H1 (cell line): Measurements from ENCODE around the gene C9orf40. TPM values are rescaled to one million over a fixed set of nuclear protein-coding genes. Genes with fewer than 3 reads are reported as not detected.

Source experiments
- CTCF ChIA-PET: fragments of 300-600 bp; sonication (Branson Sonifier 250); formaldehyde crosslinking; loops from one replicate; lab custom pipeline; 2021; ENCODE audit not compliant: partially characterized antibody; lab: Charles Lee
- POLR2A ChIA-PET: fragments of 300-600 bp; sonication (Branson Sonifier 250); formaldehyde crosslinking; loops from one replicate; lab custom pipeline; 2021; ENCODE audit warnings: inconsistent platforms; ENCODE audit not compliant: partially characterized antibody; lab: Charles Lee
- DNase-seq, 2 experiments: peaks; one replicate each; pipeline versions ENCODE4 v3.0.0 to v3.0.0-alpha.2; 2010 to 2022; ENCODE audit warnings: low spot score in 2 of 2, low read depth in 1 of 2, mixed read lengths in 1 of 2
- FAIRE-seq: peaks from 2 replicates; lab custom pipeline; 2011; peaks lifted over from hg19 to GRCh38; lab: Jason Lieb, UNC
- H2AFZ ChIP-seq: 2 replicates; pipeline ENCODE4 v1.8.1; 2012; ENCODE audit warnings: low read length, inconsistent platforms
- H2AK5ac ChIP-seq: 2 replicates; pipeline ENCODE4 v1.6.1; 2013; ENCODE audit warnings: low read depth, low read length
- H2BK120ac ChIP-seq: replicated peaks from 2 replicates; pipeline ENCODE3; 2013; ENCODE audit warnings: low read depth, low read length, inconsistent platforms
- H2BK12ac ChIP-seq: 2 replicates; pipeline ENCODE4 v1.6.1; 2013; ENCODE audit warnings: low read depth, low read length
- H2BK15ac ChIP-seq: 2 replicates; pipeline ENCODE4 v1.6.1; 2013; ENCODE audit warnings: low read length
- H2BK20ac ChIP-seq: 2 replicates; pipeline ENCODE4 v1.6.1; 2013; ENCODE audit warnings: low read length
- H2BK5ac ChIP-seq: 2 replicates; pipeline ENCODE4 v1.6.1; 2013; ENCODE audit warnings: low read depth, low read length
- H3K14ac ChIP-seq: 2 replicates; pipeline ENCODE4 v1.6.1; 2013; ENCODE audit warnings: inconsistent platforms; ENCODE audit not compliant: insufficient read length
- H3K18ac ChIP-seq: 2 replicates; pipeline ENCODE4 v1.6.1; 2013; ENCODE audit warnings: low read length; ENCODE audit errors: extremely low read depth
- H3K23ac ChIP-seq: 2 replicates; pipeline ENCODE4 v1.6.1; 2013; ENCODE audit warnings: inconsistent platforms; ENCODE audit not compliant: insufficient read length
- H3K23me2 ChIP-seq: 2 replicates; pipeline ENCODE4 v1.6.1; 2013; ENCODE audit warnings: low read depth, low read length
- H3K27ac ChIP-seq: 2 replicates; pipeline ENCODE4 v1.6.1; 2011; ENCODE audit warnings: low read depth, low read length, inconsistent platforms
- H3K27me3 ChIP-seq, 4 experiments: replicated peaks in 1 of 4; 1 replicate in 1 of 4; 2 replicates in 3 of 4; pipeline versions ENCODE4 v1.6.1 to v1.8.1; 2011 to 2013; ENCODE audit warnings: low read length in 3 of 4, mild to moderate bottlenecking in 3 of 4, inconsistent platforms in 2 of 4, mixed read lengths in 2 of 4, moderate library complexity in 1 of 4; ENCODE audit not compliant: control insufficient read depth in 3 of 4, insufficient read depth in 3 of 4; ENCODE audit errors: extremely low read depth in 1 of 4
- H3K36me3 ChIP-seq, 4 experiments: 2 replicates each; pipeline versions ENCODE4 v1.6.1 to v1.8.1; 2011 to 2013; ENCODE audit warnings: mild to moderate bottlenecking in 4 of 4, low read length in 3 of 4, moderate library complexity in 2 of 4, control low read depth in 1 of 4, inconsistent platforms in 1 of 4; ENCODE audit not compliant: insufficient read depth in 4 of 4, control insufficient read depth in 2 of 4
- H3K4ac ChIP-seq: replicated peaks from 2 replicates; pipeline ENCODE3; 2013; ENCODE audit warnings: low read length, low read depth, mixed read lengths, inconsistent platforms; ENCODE audit not compliant: insufficient read length
- H3K4me1 ChIP-seq, 4 experiments: replicated peaks in 1 of 4; 1 replicate in 1 of 4; 2 replicates in 3 of 4; pipeline versions ENCODE4 v1.6.1 to v1.8.1; 2011 to 2013; ENCODE audit warnings: low read length in 3 of 4, inconsistent platforms in 2 of 4, mixed read lengths in 1 of 4; ENCODE audit not compliant: insufficient read depth in 4 of 4, control insufficient read depth in 3 of 4
- H3K4me2 ChIP-seq, 2 experiments: 2 replicates each; pipeline versions ENCODE4 v1.6.1 to v1.8.1; 2011 to 2013; ENCODE audit warnings: low read depth in 2 of 2, low read length in 2 of 2, control low read depth in 1 of 2, inconsistent platforms in 1 of 2, mild to moderate bottlenecking in 1 of 2; ENCODE audit not compliant: insufficient read depth in 1 of 2
- H3K4me3 ChIP-seq, 4 experiments: fragments of 200-600, 300-600 bp in 1 of 4; sonication (generic), shearing (Covaris generic), sonication (Bioruptor Twin) in 1 of 4; 2 replicates each; pipeline versions ENCODE4 v1.5.1 to v1.8.1; 2011 to 2016; ENCODE audit warnings: low read length in 4 of 4, low read depth in 3 of 4, control low read depth in 2 of 4, inconsistent platforms in 2 of 4, mild to moderate bottlenecking in 2 of 4, mixed read lengths in 1 of 4, moderate library complexity in 1 of 4; ENCODE audit not compliant: insufficient read depth in 2 of 4; ENCODE audit errors: extremely low read depth in 1 of 4
- H3K56ac ChIP-seq: replicated peaks from 2 replicates; pipeline ENCODE3; 2013; ENCODE audit warnings: low read depth, mild to moderate bottlenecking, mixed read lengths, low read length, inconsistent platforms; ENCODE audit not compliant: insufficient read length
- H3K79me1 ChIP-seq: 2 replicates; pipeline ENCODE4 v1.6.1; 2013; ENCODE audit warnings: low read depth, low read length, control low read depth
- H3K79me2 ChIP-seq, 2 experiments: 2 replicates each; pipeline versions ENCODE4 v1.6.1 to v1.8.1; 2012 to 2013; ENCODE audit warnings: low read length in 2 of 2, mild to moderate bottlenecking in 2 of 2, inconsistent platforms in 1 of 2; ENCODE audit not compliant: insufficient read depth in 2 of 2, control insufficient read depth in 1 of 2
- H3K9ac ChIP-seq, 4 experiments: replicated peaks in 1 of 4; 1 replicate in 1 of 4; 2 replicates in 3 of 4; pipeline versions ENCODE4 v1.6.1 to v1.8.1; 2011 to 2013; ENCODE audit warnings: low read depth in 3 of 4, low read length in 3 of 4, control low read depth in 2 of 4, mild to moderate bottlenecking in 2 of 4, moderate library complexity in 2 of 4, inconsistent platforms in 1 of 4; ENCODE audit errors: extremely low read depth in 1 of 4
- H3K9me3 ChIP-seq, 2 experiments: 2 replicates each; pipeline versions ENCODE4 v1.6.1 to v1.8.1; 2012 to 2013; ENCODE audit warnings: mild to moderate bottlenecking in 2 of 2, moderate library complexity in 2 of 2, control low read depth in 1 of 2, inconsistent platforms in 1 of 2, low read depth in 1 of 2, low read length in 1 of 2, mixed read lengths in 1 of 2; ENCODE audit not compliant: insufficient read depth in 2 of 2
- H4K20me1 ChIP-seq, 2 experiments: replicated peaks in 1 of 2; 2 replicates each; pipeline versions ENCODE3 to v1.8.1; 2011 to 2013; ENCODE audit warnings: inconsistent platforms in 2 of 2, low read length in 2 of 2, mild to moderate bottlenecking in 1 of 2; ENCODE audit not compliant: insufficient read depth in 2 of 2, control insufficient read depth in 1 of 2
- H4K5ac ChIP-seq: 2 replicates; pipeline ENCODE4 v1.6.1; 2013; ENCODE audit warnings: low read length, low read depth, mixed read lengths, inconsistent platforms; ENCODE audit not compliant: insufficient read length
- H4K8ac ChIP-seq: 2 replicates; pipeline ENCODE4 v1.8.0; 2013; ENCODE audit warnings: mild to moderate bottlenecking, moderate library complexity, low read length, inconsistent platforms; ENCODE audit not compliant: insufficient read depth; ENCODE audit errors: extremely low read depth
- H4K91ac ChIP-seq: replicated peaks from 2 replicates; pipeline ENCODE3; 2013; ENCODE audit warnings: low read length, mixed read lengths, inconsistent platforms; ENCODE audit not compliant: insufficient read length
- BACH1 ChIP-seq: IDR thresholded peaks from 2 replicates; pipeline ENCODE4 v1.6.1; 2012; ENCODE audit warnings: low read length, improper control_type of control experiment
- EGR1 ChIP-seq: IDR thresholded peaks from 2 replicates; pipeline ENCODE4 v1.6.1; 2011; ENCODE audit warnings: low read depth, low read length, borderline replicate concordance
- EP300 ChIP-seq, 2 experiments: IDR thresholded peaks; 1 replicate in 1 of 2; 2 replicates in 1 of 2; pipeline ENCODE4 v1.6.1; 2011 to 2012; ENCODE audit warnings: low read depth in 2 of 2, low read length in 2 of 2, mild to moderate bottlenecking in 2 of 2, borderline replicate concordance in 1 of 2, inconsistent platforms in 1 of 2, moderate library complexity in 1 of 2
- KDM4A ChIP-seq: IDR thresholded peaks from one replicate; pipeline ENCODE4 v1.7.1; 2012; ENCODE audit warnings: low read depth, mild to moderate bottlenecking, moderate library complexity, low read length, inconsistent platforms; ENCODE audit not compliant: severe bottlenecking
- RAD21 ChIP-seq, 2 experiments: IDR thresholded peaks in 1 of 2; conservative IDR thresholded peaks in 1 of 2; 2 replicates each; pipeline ENCODE4 v1.6.1; 2011; ENCODE audit warnings: low read depth in 2 of 2, low read length in 2 of 2, improper control_type of control experiment in 1 of 2, inconsistent platforms in 1 of 2, mild to moderate bottlenecking in 1 of 2, moderate library complexity in 1 of 2
- SP1 ChIP-seq: IDR thresholded peaks from 2 replicates; pipeline ENCODE4 v1.6.1; 2011; ENCODE audit warnings: low read depth, low read length
- SRF ChIP-seq: IDR thresholded peaks from 2 replicates; pipeline ENCODE4 v1.6.1; 2011; ENCODE audit warnings: mild to moderate bottlenecking, low read depth, low read length, moderate library complexity
- YY1 ChIP-seq: IDR thresholded peaks from 2 replicates; pipeline ENCODE4 v1.6.1; 2011; ENCODE audit warnings: low read depth, mild to moderate bottlenecking, low read length
- WGBS, 2 experiments: shearing (Covaris generic) in 1 of 2; methylation state at CpG; one replicate each; pipeline versions ENCODE4 v1.1.6 to v1.1.7; 2013 to 2015; ENCODE audit warnings: low lambda C conversion rate in 2 of 2, mixed read lengths in 2 of 2, inconsistent platforms in 1 of 2, low coverage in 1 of 2, missing lambda C conversion rate in 1 of 2; ENCODE audit not compliant: insufficient replicate concordance in 2 of 2, insufficient coverage in 1 of 2, insufficient read length in 1 of 2; ENCODE audit errors: extremely low coverage in 1 of 2, missing lambda C conversion rate in 1 of 2; 5-methylcytosine and 5-hydroxymethylcytosine counted together
- polyA plus RNA-seq, 7 experiments: library from polyadenylated mRNA; depleted of rRNA in 3 of 7; stranded (reverse) in 5 of 7; unstranded in 2 of 7; fragments of >200 nt in 5 of 7; fragments of 200-250 nt in 2 of 7; gene quantifications; 1 replicate in 5 of 7; 2 replicates in 1 of 7; 4 replicates in 1 of 7; pipeline versions ENCODE4 v1.2.1 to v1.2.3, GENCODE V29; 2011 to 2013; ENCODE audit warnings: missing spikeins in 2 of 7, mixed read lengths in 2 of 7
- total RNA-seq: library from RNA; stranded (reverse); fragmentation: NEBNext Ultra II Directional; extraction: Animal tissue kit (Norgen Biotek cat#: 25700); gene quantifications from 2 replicates; pipeline ENCODE4 v1.2.1, GENCODE V29; 2021

The C9orf40 gene
- total and polyA plus RNA-seq, 2 of the 8 experiments (the other 6 are each of a cell fraction or from before 2014, with no cell fraction given) = 3.6 to 11.2 TPM

GRCh38 chr9:75000835-75001234 is 48.1 kb upstream of the C9orf40 start:
- H3K4ac ChIP-seq = no peak overlapping the region
- H2BK5ac ChIP-seq = no peak overlapping the region
- H4K91ac ChIP-seq = no peak overlapping the region
- 98% methylated on average over 2 of the region's 2 CpGs; no CpG with 5 or more reads in 1 of the 2 experiments for WGBS, 2 experiments
- H3K9me3 ChIP-seq = no peaks in the 10 kb centered on the region
- POLR2A ChIA-PET = no interaction called here
- no peak overlapping the region for H2BK120ac ChIP-seq
- H3K79me1 ChIP-seq = no peaks in the 10 kb centered on the region
- no peak overlapping the region for H3K56ac ChIP-seq
- no peak overlapping the region for H3K4me3 ChIP-seq
- H4K8ac ChIP-seq = no peak overlapping the region
- H2BK15ac ChIP-seq = no peak overlapping the region
- H4K20me1 ChIP-seq = peaks cover 0 to 2% of the 10 kb centered on the region in 2 experiments
- no peak overlapping the region for H2AFZ ChIP-seq
- H3K23ac ChIP-seq = no peak overlapping the region
- no peak overlapping the region for H2AK5ac ChIP-seq
- H3K27ac ChIP-seq = no peak overlapping the region
- no peaks in the 10 kb centered on the region for H3K23me2 ChIP-seq
- CTCF ChIA-PET = interaction anchor here (0.6 to 13.4 kb wide), 8 partner anchors 9 to 228 kb away, joined by 3 to 241 read pairs (median 3); no protein-coding TSS in a partner anchor
- H3K4me1 ChIP-seq = no peaks in the 10 kb centered on the region
- H4K5ac ChIP-seq = no peak overlapping the region
- TF ChIP-seq EP300 (IDR thresholded peaks at IDR 0.05; ENCODE audit: borderline replicate concordance in 1 of 2, low read depth in 2 of 2, low read length in 2 of 2) (no peak), KDM4A (no peak), SP1 (no peak), BACH1 (no peak), SRF (no peak), RAD21 (IDR thresholded peaks at IDR 0.05 in 1 of 2, conservative IDR thresholded peaks at IDR 0.05 in 1 of 2; ENCODE audit: low read depth in 2 of 2, low read length in 2 of 2) (no peak), YY1 (no peak), EGR1 (no peak)
- no peak overlapping the region for H3K9ac ChIP-seq
- H3K4me2 ChIP-seq = no peak overlapping the region
- H3K27me3 ChIP-seq = no peaks in the 10 kb centered on the region
- H3K14ac ChIP-seq = no peak overlapping the region
- H3K36me3 ChIP-seq = peaks cover 0 to 4% (median 3%) of the 10 kb centered on the region in 4 experiments; a peak in 5 of 8 replicates
- no peak overlapping the region for H3K18ac ChIP-seq
- H3K79me2 ChIP-seq = no peaks in the 10 kb centered on the region
- no peak overlapping the region for H2BK12ac ChIP-seq
- no peak overlapping the region for H2BK20ac ChIP-seq
- no peak for FAIRE-seq
- no peak for DNase-seq
